ENCODE data around the gene CUL7. TPM values are rescaled to one million over a fixed set of nuclear protein-coding genes. Genes with fewer than 3 reads are reported as not detected.
A peak's percentile ranks its signal among the peaks of the same experiment; 100 is the strongest.

CUL7 gene
- total and polyA plus RNA-seq, 9 of the 15 experiments (the other 6 are each of a cell fraction or from before 2014, with no cell fraction given), result 0.44 to 20.1 (median 8.6) TPM

- TF ChIP-seq ZNF551 (CRISPR knock-in tag; IDR thresholded peaks at IDR 0.05), result no peak
- TF ChIP-seq, protein P1, sequence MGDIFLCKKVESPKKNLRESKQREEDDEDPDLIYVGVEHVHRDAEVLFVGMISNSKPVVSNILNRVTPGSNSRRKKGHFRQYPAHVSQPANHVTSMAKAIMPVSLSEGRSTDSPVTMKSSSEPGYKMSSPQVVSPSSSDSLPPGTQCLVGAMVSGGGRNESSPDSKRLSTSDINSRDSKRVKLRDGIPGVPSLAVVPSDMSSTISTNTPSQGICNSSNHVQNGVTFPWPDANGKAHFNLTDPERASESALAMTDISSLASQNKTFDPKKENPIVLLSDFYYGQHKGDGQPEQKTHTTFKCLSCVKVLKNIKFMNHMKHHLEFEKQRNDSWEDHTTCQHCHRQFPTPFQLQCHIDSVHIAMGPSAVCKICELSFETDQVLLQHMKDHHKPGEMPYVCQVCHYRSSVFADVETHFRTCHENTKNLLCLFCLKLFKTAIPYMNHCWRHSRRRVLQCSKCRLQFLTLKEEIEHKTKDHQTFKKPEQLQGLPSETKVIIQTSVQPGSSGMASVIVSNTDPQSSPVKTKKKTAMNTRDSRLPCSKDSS (IDR thresholded peaks at IDR 0.05; ENCODE audit: low read depth, partially characterized antibody), result no peak
- 0 out of 2 replicates have a peak, but pooled peaks have one; percentile 35 for TF ChIP-seq HDAC6 (IDR thresholded peaks at IDR 0.05; ENCODE audit: low read depth, low read length)
- no peak for TF ChIP-seq ZNF79 (CRISPR knock-in tag; IDR thresholded peaks at IDR 0.05; ENCODE audit: low read depth)
- peak; percentile 59 for TF ChIP-seq TAF7 (tag; IDR thresholded peaks at IDR 0.05)
- TF ChIP-seq, protein P2, sequence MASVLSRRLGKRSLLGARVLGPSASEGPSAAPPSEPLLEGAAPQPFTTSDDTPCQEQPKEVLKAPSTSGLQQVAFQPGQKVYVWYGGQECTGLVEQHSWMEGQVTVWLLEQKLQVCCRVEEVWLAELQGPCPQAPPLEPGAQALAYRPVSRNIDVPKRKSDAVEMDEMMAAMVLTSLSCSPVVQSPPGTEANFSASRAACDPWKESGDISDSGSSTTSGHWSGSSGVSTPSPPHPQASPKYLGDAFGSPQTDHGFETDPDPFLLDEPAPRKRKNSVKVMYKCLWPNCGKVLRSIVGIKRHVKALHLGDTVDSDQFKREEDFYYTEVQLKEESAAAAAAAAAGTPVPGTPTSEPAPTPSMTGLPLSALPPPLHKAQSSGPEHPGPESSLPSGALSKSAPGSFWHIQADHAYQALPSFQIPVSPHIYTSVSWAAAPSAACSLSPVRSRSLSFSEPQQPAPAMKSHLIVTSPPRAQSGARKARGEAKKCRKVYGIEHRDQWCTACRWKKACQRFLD (CRISPR knock-in tag; IDR thresholded peaks at IDR 0.05), result no peak
- peak in 1 of 2 experiments; percentile 51; a peak in 1 of 4 replicates for TF ChIP-seq FOXA3 (CRISPR knock-in tag; conservative IDR thresholded peaks at IDR 0.05 in 1 of 2, IDR thresholded peaks at IDR 0.05 in 1 of 2)
- TF ChIP-seq ZFPM2 (CRISPR knock-in tag; IDR thresholded peaks at IDR 0.05), result no peak
- no peak for TF ChIP-seq ZNF717 (CRISPR knock-in tag; IDR thresholded peaks at IDR 0.05)
- TF ChIP-seq FOXJ2 (tag; IDR thresholded peaks at IDR 0.05), result peak; percentile 42; the same call in 1 of the 2 replicates
- TF ChIP-seq CBX2 (IDR thresholded peaks at IDR 0.05; ENCODE audit: insufficient read depth, low read length, poor library complexity, severe bottlenecking), result no peak
- TF ChIP-seq MIER1 (IDR thresholded peaks at IDR 0.05; ENCODE audit: low read depth), result peak; percentile 41; the same call in 1 of the 2 replicates
- peak in 1 of 2 experiments; percentile 63; a peak in 1 of 4 replicates for TF ChIP-seq SRF (CRISPR knock-in tag; IDR thresholded peaks at IDR 0.05)
- TF ChIP-seq BCOR (IDR thresholded peaks at IDR 0.05), result peak; percentile 60
- TF ChIP-seq ZNF75A (CRISPR knock-in tag; IDR thresholded peaks at IDR 0.05), result no peak
- no peak for TF ChIP-seq MCM3 (IDR thresholded peaks at IDR 0.05)
- TF ChIP-seq LARP7 (IDR thresholded peaks at IDR 0.05), result no peak
- TF ChIP-seq KAT7 (CRISPR knock-in tag; IDR thresholded peaks at IDR 0.05; ENCODE audit: borderline replicate concordance), result peak; percentile 89; the same call in 1 of the 2 replicates
- no peak for TF ChIP-seq NUFIP1 (IDR thresholded peaks at IDR 0.05; ENCODE audit: partially characterized antibody)
- TF ChIP-seq, protein P3, sequence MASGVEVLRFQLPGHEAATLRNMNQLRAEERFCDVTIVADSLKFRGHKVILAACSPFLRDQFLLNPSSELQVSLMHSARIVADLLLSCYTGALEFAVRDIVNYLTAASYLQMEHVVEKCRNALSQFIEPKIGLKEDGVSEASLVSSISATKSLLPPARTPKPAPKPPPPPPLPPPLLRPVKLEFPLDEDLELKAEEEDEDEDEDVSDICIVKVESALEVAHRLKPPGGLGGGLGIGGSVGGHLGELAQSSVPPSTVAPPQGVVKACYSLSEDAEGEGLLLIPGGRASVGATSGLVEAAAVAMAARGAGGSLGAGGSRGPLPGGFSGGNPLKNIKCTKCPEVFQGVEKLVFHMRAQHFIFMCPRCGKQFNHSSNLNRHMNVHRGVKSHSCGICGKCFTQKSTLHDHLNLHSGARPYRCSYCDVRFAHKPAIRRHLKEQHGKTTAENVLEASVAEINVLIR (CRISPR knock-in tag; IDR thresholded peaks at IDR 0.05), result peak; percentile 99
- no peak for TF ChIP-seq HMG20A (CRISPR knock-in tag; conservative IDR thresholded peaks at IDR 0.05)
- TF ChIP-seq KLF1 (tag; IDR thresholded peaks at IDR 0.05), result no peak
- no peak for TF ChIP-seq RHOXF2B (CRISPR knock-in tag; conservative IDR thresholded peaks at IDR 0.05)
- TF ChIP-seq CREB3 (tag; conservative IDR thresholded peaks at IDR 0.05; ENCODE audit: low read depth), result no peak
Observed at GRCh38 chr6:43059168-43060033, 5.8 kb upstream of the CUL7 start, which contains the start of the genes KLC4 and MRPL2 (continued).
